Measurements from ENCODE around the gene ANO4.

The ANO4 gene

DNA sequence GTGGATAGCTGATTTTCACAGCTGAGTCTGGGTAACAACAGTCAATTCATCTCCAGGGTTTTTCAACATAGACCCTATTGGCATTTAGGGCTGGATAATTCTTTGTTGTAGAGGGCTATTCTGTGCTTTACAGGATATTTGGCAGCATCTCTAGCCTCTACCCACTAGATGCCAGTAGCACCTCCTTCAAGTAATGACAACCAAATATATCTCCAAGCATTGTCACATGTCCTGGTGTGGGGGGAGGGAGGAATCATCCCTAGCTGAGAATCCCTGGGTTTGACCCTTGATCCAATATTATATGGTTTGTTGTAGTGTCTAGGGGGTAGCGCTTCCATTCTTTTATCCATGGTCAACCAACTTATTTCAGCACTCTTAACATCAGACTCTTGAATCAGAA, 157.2 kb downstream of the ANO4 start:
- no peak for DNase-seq (ENCODE audit: low read depth)

GRCh38 chr12:100953217-100953616, 158.6 kb downstream of the ANO4 start:
- no peak for DNase-seq (ENCODE audit: low read depth)

- no peak for DNase-seq (ENCODE audit: low read depth)
These were observed 159.1 kb downstream of the ANO4 start for GRCh38 chr12:100953677-100954076.

GRCh38 chr12:100954118-100954517, 159.5 kb downstream of the ANO4 start:
- no peak for DNase-seq (ENCODE audit: low read depth)

- no peak for DNase-seq (ENCODE audit: low read depth)
These were observed 160.6 kb downstream of the ANO4 start for GRCh38 chr12:100955139-100955538.

DNA sequence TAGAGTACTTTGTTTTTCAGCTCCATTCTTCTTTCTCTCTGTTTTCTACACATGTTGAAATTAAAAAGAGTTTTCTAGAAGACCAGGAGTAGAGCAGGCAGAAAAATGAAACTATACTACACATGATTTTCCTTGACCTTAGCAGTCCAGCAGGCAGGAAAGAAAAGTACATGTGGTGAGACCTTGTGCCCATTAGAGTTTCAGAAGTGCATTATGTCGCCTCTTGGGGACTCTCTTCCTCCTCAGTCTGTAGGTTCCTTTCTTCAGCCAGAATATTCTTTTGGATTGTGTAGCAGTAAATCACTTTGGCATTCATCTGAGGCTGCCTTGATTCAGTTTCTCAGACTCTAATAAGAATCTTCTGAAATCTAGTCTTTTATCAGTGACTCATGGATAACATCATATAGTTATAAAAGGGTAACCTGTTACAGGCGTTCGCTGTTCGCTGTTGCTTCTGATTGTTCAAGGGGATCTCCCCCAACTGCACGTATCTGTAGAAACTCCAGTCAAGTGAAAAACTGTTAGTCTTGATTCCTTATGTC, 161.8 kb downstream of the ANO4 start:
- no peak for DNase-seq (ENCODE audit: low read depth)

- no peak for DNase-seq (ENCODE audit: low read depth)
These were observed 164.9 kb downstream of the ANO4 start for GRCh38 chr12:100959481-100959880.

DNA sequence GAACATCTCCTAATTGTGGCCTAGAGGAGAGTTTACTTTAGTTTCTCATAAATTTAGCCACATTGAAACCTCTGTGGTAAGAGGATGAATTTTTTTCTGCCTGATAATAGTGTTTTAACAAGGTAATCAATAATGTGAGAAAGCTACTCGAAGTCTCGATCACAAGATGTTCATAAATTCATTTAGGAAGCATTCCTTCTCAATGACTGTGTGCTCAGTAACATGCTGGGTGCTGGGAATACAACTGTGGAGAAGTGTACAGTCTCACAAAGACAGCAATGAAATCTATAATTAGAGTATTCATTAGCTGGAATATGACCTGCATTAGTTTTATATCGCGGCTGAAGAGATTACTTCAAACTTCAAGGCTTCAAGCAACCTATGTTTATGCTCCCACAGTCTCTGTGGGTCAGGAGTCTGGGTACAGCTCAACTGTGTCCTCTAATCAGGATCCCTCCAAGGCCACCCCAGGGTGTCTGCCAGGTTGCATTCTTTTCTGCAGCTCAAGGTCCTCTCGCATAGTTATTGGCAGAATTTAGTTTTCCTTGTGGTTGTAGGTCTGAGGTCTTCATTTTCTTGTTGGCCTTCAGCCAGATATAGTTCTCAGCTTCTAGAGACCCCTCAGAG, 167.6 kb downstream of the ANO4 start:
- DNase-seq (ENCODE audit: low read depth), result no peak

DNA sequence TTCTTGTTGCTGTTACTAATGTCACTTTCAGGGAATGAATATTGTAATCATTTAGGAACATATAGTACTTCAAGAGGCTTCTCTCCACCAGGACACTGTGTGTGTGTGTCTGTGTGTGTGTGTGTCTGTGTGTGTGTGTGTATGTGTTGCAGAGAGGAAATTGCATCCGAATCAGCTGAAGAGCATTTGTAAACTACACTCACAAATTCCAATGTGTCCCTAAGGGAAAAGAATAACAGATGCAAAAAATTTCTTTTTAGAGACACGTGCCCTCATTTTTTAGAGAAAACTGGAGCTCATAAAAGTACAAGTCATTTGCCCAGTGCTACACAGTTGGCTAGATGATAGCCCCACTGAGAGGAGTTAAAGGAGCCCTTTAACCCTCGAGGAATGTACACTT, 168.8 kb downstream of the ANO4 start:
- no peak for DNase-seq (ENCODE audit: low read depth)

- DNase-seq (ENCODE audit: low read depth), result no peak
These were observed 169.5 kb downstream of the ANO4 start for GRCh38 chr12:100964028-100964427.

- DNase-seq (ENCODE audit: low read depth), result no peak
These were observed 172.6 kb downstream of the ANO4 start for GRCh38 chr12:100967189-100967588.

- DNase-seq (ENCODE audit: low read depth), result no peak
These were observed 176.3 kb downstream of the ANO4 start for GRCh38 chr12:100970894-100971293.

DNA sequence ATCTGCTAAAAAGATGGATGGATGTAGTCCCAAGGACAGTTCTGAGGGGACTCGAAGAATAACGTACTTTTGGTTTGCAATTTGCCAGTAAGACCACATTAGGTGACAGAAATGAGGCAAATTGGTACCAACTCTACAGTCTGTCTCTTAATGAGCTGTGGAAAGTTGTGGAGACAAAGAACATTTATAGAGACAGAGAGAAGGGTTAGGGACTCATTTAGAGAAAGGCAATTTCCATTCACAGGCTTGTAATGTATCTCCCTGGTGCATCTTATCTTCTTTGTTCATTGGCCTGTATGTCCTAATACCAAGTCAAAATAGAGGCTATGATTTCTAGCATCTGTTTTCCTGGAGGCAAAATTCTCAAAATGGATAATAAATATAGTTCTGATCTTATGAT, 177.5 kb downstream of the ANO4 start:
- no peak for DNase-seq (ENCODE audit: low read depth)

- no peak for DNase-seq (ENCODE audit: low read depth)
These were observed 179.8 kb downstream of the ANO4 start for GRCh38 chr12:100974341-100974740.

- no peak for DNase-seq (ENCODE audit: low read depth)
These were observed 180.2 kb downstream of the ANO4 start for GRCh38 chr12:100974747-100975146.

DNA sequence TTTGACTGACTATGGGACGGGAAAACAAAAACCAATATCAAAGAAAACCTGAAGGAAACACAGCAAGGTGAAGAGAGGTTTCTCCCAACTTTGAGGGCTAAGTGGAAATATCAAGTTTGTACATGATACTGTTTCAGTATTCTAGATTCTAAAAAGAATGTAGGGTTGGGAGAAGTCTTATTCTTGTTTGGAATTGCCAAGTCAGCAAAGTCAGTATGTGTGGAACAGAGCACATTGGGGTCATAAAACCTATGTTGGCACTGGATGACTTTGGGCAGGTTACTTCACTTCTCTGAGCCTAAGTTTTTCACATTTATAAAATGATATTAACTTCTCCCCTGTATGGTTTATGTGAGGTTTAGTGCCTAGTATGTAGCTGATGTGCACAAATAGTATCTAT, 182.2 kb downstream of the ANO4 start:
- DNase-seq (ENCODE audit: low read depth), result no peak

DNA sequence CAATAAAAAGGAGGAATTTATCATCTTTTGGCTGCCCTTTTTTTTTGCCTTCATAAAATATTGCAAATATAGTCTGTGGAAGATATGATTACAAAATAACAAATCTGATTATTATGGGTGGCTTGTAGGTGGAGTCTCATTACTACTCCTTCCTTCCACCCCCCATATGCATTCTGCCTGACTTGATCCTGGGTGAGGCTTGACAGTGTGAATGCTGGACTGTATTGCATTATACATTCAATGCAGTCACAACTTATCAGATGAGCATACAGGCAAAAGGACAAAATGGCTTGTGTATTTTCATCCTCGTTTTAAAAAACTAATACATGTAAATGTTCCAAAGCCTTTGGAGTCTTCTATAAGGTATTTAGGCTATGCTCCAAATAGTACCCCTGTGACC, 186.3 kb downstream of the ANO4 start:
- no peak for DNase-seq (ENCODE audit: low read depth)

DNA sequence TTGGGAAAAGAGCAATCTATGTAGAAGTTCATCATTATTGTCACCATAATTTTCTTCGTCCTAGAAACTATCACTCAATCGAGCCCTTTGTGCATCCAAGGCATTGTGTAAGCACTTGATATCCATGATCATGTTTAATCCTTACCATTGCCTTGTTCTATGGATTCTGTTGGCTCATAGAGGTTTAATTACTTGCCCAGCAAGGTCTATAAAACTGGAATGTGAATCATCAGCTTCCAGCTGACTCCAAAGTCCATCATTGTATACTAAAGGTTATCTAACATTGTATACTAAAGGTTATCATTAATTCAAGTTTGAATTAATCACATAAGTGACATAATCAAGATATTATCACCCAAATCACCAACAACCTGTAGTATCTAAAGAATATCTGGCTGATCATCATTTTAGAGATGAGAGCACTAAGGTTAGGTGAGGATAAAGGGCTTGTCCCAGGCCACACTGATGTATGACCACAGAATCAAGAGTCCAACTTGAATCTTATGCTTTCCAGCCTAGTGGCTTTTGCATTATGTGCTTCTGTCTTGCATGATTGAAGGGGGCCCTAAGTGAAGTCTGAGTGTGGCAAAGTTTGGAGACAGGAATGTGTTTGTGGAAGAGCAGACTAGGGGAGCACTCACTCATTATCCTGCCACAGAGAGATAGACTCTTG, 188.1 kb downstream of the ANO4 start:
- no peak for DNase-seq (ENCODE audit: low read depth)

- no peak for DNase-seq (ENCODE audit: low read depth)
These were observed 190.2 kb downstream of the ANO4 start for GRCh38 chr12:100984796-100985195.

- no peak for DNase-seq (ENCODE audit: low read depth)
These were observed 192.3 kb downstream of the ANO4 start for GRCh38 chr12:100986595-100987547.

- no peak for DNase-seq (ENCODE audit: low read depth)
These were observed 193.3 kb downstream of the ANO4 start for GRCh38 chr12:100987552-100988521.
